ENCODE measurements around the gene UBASH3A.
A peak's percentile ranks its signal among the peaks of the same experiment; 100 is the strongest.

The UBASH3A gene

DNA sequence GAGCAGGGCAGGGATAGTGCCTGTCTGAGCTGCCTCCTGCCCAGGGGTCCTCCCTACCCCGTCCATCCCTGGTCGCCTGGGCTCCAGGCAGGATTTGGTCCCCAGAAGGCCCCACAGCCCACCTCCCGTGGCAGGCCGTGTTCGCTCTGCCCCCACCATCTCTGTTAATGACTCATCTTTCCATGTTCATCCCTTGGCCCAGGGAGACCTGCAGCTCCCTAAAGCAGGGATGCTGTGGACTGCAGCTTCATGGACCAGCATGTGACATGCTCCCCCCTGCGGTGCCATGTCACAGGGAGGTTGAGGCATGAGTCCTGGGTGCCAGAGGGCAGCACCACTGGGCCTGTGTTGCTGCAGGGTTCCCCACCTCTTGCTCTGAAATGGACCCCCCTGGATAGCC, 26.8 kb downstream of the UBASH3A start:
- DNase-seq (ENCODE audit: low read depth): no peak

DNA sequence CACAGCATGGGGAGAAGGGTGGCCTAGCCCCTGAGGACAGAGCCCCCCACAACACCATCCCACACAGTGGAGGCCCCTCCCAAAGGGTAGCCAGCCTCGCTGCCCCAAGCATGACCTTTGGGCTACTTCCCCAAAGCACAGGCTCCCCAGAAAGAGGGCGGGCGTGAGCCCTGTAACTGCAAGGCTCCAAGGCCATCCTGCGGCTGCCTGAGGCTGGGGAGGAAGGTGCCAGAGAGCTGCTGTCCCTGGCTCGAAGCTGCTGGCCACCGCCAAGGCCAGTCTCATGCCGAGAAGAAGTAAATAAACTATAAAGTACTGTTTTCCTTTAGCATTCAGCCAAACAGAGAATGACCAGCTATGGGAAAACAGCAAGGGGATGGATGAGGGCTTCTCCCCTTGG, 27.5 kb downstream of the UBASH3A start:
- DNase-seq (ENCODE audit: low read depth): no peak

DNA sequence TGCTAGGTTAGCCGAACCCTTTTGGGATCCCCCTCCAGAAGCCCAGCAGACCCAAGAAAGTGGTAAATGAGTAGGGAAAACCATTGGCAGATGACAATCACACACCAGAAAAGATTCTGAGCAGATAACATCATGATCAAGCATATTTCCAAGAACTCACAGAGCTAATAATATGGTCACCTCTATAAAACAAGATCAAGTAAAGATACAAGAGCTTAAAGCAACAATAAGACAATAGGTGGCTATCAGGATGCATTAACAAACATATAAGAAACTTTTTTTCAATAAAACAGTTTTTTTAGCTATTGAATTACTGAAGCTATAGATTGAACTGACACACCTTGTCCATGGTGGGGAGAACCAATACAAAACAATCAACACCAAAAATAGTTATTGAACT, 29.0 kb downstream of the UBASH3A start:
- DNase-seq (ENCODE audit: low read depth): no peak

DNA sequence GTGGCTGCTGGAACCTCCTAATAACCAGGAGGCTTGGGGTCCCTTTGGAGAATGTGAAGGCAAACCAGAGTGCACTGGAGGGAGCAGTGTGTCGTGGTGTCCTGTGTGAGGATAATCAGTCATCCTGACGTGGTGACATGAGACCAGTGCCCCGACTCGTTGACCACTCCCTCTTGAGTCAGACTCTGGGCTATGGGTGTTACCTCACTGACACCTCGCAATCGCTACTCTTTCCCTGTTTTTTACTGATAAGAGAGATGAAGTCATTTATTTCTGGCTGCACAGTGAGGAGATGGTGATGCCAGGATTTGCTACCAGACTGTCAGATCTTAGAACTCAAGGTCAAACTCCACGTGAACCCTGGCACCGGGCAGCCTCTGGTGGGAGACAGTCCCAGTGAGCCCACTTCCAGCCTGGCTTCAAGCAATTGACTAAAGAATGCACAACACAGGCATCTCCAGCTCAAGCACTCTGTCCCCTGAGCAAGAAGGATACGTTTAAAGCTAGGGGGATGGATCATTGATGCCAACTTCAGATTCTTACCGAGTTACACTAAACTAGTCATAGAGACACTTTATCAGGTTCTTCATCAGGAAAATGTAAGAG, 30.3 kb downstream of the UBASH3A start:
- DNase-seq (ENCODE audit: low read depth): peak; percentile 43

DNA sequence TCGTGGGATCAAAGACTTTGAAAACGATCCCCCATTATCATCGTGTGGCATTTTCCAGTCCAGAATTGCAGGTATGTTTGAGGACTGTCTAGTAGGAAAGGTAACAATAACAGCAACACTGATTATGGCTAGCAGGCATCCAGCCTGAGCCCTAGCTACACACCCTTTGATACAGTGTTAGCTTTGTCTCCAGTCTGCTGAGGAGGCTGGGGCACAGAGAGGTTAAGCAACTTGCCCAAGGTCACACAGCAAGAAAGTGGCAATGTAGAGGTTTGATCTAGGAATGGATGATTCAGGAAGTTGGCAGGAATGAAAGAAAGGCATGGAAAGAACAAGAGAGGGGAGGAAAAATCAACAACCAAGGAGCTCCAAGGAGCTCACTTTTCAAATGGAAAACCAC, 31.2 kb downstream of the UBASH3A start:
- no peak for DNase-seq (ENCODE audit: low read depth)

DNA sequence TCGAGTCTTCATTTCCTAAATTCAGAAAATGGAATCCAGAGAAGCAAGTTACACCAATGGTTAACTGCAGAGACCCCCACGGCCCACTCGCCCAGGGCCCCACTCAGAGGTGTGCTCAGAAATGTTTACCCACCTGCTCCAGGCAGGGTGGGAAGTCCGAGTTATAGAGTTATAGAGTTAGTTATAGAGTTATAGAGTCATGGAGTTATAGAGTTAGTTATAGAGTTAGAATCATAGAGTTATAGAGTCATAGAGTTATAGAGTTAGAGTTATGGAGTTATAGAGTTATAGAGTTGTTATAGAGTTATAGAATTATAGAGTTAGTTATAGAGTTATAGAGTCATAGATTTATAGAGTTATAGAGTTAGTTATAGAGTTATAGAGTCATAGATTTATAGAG, 31.7 kb downstream of the UBASH3A start:
- DNase-seq (ENCODE audit: low read depth): no peak

DNA sequence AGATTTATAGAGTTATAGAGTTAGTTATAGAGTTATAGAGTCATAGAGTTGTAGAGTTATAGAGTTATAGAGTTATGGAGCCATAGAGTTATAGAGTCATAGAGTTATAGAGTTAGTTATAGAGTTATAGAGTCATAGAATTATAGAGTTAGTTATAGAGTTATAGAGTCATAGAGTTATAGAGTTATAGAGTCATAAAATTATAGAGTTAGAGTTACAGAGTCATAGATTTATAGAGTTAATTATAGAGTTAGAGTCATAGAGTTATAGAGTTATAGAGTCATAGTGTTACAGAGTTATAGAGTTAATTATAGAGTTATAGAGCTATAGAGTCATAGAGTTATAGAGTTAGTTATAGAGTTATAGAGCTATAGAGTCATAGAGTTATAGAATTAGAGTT, 32.1 kb downstream of the UBASH3A start:
- DNase-seq (ENCODE audit: low read depth): no peak

DNA sequence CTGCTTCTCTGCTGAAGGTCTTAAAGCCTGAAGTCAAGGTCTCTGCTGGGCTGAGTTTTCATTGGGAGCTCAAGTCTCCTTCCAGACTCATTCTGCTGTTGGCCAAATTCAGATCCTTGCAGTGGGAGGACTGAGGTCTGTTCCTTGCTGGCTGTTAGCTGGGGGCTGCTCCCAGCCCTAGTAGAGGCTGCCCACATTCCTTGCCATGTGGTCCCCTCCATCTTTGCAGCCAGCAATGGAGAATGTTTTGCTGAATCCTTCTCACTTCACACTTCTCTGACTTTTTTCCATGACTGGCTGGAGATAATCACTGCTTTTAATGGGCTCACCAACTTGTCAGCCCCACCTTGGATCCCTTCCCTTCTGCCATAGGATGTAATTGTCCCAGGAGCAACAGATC, 33.2 kb downstream of the UBASH3A start:
- DNase-seq (ENCODE audit: low read depth): no peak

DNA sequence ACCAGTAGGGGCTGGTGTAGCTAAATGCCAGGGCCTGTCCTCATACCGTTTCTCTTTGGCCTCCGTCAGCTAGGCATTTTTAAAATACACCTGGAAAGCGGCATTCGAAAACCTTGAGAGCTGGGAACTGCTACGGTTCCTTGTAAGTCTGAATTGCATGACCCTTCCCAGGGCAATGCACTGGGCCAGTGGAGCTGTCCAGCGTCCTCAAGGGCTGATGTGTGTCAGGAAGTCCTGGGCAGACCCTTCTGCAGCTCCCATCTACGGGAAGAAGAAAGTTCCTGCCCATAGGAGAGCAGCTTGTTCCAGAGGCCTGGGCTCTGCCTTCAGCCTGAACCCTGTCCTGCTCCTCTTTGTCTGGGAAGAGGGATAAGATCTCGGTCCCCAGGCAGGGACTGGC, 34.1 kb downstream of the UBASH3A start:
- no peak for DNase-seq (ENCODE audit: low read depth)

DNA sequence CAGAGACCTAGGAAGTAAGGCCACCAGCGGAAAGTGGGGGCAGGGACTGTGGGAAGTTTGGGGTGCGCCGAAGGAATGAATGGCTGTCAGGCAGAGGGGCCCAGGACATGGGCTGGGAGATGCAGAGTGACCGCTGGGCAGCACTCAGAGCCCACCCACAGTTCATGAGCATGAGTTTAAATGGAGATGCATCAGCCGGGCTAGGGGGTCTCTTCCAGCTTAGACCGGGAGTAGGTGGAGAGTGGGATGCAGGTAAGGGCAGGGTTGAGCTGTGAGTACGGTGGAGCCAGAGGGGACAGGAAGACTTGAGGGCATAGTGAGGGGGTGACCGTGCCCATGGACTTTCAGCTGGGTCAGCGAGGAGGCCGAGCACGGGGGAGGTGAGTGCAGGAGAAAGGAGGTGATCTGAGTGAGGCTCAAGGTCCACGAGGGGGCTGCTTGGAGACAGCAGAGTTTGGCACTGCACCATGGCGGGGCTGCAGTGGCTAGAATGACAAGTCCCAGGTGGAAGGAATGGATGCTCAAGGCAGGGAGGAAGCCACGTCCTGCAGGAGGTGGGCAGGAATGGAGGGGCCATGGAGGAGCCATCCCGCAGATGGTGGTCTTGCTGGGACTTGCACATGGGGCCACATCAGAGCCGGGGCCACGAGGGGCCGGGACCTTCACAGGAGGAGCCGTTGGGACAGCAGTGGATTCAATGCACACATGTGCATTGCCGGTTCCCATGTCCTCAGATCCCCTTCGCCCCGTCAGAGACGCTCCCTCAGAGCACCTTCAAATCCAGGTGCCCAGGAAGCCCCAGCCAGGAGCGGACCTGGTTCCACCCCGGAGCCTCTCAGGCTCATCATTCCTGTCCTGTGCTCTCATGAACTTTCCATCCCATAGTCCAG, 34.9 kb downstream of the UBASH3A start:
- no peak for DNase-seq (ENCODE audit: low read depth)

DNA sequence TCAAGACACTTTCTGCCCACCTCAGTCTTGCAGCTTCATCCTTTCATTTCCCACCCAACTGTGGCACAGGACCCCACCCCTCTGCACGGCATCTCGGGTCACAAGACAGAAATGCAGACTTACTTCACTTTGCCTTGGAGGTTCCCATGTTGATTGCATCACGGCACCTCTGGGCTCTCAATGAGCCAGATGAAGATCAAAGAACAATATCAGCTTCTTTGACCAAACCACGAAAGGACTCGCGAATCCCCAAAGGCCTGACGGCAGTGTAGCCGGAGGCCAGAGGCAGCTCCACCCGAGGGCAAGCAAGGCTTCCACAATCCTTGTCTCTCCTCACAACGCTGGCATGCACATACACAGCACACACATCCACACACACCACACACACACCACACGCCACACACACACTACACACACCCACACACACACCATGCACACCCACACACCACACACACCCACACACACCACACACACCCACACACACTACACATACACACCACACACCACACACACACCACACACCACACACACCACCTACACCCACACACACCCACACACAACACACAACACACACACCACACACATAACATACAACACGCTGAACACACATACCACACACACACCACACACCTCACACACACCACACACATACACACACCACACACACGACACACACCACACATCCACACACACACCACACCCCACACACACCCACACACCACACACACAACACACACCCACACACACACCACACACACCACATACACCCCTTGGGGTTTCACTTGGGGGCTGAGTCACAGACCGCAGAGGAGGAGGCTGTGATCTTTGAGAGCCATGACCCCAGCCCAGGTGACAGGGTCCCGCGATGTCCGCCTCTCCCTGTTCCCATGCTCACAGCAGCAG, 35.8 kb downstream of the UBASH3A start:
- no peak for DNase-seq (ENCODE audit: low read depth)

DNA sequence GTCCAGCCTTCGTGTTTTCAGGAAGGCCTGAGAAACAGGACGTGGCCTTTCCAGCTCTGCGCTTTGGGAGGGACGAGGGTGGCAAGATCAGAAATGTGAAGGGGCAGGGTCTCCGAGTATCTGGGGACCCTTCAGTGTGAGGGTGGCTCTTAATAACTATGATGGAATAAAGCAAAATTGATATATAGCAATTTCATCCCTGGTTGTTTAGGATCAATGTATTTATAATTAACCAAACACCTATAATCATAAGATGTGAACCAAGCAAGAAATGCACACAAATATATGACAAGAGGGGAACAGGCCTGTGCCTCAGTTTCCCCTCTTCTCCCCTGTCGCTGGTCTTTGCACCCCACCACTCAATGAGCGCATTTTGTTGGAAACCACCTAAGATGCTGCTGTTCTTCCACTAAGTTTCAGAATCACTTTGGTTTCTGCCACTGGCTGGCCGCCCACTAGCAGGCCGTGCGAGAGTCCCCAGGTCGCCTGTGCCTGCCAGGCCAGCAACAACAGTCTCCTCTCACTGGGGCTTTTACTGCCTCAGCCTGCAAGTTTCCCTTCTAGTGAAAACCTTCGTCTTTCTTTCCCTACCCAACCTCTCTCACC, 36.6 kb downstream of the UBASH3A start:
- no peak for DNase-seq (ENCODE audit: low read depth)

DNA sequence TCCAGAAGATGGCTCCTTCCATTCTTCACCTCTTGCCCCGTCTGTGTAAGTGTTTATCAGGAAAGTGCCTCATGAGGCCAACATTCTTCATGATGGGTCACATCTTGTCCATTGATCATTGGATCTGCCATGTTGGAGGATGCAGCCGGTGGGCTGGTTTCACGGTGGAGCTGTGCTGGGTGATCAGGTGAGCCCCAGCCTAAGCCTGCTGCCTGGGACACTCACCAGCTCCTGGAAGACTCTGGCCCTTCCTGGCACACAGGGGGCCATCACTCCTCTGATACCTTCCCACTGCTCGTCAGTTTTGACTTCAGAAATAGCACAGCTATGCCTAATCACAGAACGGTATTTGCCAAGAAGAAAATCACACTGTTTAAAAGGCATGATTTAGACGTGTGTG, 38.3 kb downstream of the UBASH3A start:
- no peak for DNase-seq (ENCODE audit: low read depth)

DNA sequence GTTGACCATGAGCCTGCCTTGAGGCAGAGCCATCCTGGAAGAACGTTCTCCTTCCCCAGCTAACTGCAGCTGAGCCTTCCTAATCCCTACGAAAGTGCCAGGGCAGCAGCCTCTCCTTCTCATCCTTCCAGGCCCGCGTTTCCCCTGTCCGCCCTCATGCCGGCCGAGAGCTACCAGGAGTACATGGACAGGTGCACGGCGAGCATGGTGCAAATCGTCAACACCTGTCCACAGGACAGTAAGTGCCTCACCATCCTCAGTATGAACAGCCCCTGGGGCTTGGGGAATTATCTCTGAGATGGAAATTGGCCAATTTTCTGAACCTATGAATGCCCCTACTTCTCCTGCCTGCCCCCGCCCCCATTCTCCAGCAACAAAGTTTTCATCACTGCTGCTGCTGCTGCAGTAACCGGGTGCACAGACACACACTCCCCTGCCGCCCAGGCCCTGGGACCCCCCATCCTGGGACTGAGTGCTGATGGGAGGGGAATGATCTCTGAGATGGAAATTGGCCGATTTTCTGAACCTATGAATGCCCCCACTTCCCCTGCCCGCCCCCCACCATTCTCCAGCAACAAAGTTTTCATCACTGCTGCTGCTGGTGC, 39.6 kb downstream of the UBASH3A start:
- no peak for DNase-seq (ENCODE audit: low read depth)

DNA sequence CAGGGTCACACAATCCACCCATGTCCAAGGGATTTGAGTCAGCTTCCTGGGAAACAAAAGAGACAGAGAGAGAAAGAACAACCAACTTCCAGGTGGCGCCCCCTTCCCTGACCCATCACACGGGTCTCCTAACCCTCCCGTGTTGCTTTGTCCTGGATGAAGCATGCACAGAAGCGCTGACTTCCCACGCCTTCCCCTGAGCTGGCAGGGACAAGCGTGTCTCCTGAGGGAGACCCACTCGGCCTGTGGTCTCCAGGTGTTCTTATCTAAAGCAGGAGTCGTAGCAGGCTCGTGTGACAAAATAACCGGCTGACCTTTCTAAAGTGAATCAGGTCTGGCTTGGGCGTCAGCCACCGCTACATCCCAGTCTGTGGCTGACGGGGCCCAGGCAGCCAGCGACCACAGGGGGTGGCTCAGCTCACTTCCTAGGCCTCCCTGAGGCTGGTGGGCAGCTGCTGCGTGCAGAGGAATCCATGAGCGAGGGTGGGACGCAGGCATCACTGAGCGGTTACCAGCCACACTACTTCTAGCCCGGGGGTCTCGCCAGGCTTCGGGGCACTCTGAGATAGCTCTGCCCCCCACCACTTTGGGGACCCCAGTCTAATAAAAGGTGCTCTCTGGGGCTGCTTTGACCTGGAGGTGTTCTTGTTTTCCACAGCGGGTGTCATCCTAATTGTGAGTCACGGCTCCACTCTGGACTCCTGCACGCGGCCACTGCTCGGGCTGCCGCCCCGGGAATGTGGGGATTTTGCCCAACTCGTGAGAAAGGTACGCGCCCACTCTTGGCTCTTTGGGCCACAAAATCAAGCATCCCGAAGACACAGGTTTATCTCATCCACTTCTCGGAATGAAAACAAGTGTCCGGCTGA, 40.4 kb downstream of the UBASH3A start:
- no peak for DNase-seq (ENCODE audit: low read depth)

DNA sequence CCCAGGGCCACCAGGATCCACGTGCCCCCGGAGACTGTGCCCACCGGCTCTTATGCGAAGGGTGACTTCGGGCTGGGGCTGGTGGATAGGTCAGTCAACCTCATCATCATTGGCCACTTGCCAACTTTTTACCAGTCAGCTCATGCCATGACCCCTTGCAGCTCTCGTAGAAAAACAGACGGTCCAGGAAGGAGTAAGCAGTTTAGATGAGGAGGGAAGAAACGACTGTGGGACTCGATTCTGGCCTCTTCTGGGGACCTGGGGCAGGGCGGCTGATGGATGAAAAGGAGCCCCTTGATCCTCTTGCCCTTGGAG, 41.0 kb downstream of the UBASH3A start:
- no peak for DNase-seq (ENCODE audit: low read depth)

DNA sequence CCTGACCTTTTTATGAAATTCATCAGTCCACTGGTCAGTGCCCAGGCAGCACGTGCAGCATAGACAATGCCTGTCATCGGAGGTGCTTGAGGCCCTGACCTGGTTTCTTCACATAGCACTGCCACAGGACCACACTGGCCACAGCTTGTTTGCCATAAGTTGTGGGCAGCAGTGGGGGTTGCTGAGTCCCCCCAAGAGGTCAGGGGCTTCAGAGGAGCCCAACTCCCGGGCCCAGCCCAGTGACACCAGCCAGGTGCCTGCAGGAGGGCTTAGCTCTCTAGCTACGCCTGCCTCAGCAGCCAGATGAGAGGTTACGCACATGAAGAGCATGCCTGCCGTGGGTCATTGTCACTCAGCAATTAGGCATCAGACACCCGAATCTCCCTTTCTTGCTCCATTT, 41.6 kb downstream of the UBASH3A start:
- no peak for DNase-seq (ENCODE audit: low read depth)

DNA sequence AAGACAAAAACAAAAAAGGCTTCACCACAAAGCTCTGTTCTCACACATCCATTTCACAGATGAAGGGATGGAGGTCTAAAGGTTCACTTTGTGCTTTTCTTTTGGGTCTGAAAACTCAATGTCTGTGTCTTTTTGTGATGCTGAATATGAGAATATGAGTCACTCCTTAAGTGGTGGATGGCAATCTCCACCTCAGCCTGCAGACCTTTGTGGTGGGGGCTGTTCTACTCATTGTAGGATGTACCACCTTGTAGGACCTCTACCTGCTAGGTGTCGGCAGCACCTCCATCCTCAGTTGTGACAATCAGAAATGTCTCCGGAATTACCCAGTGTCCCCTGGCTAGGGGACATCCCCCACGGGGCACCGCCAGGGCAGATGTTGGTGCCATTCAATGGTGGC, 42.8 kb downstream of the UBASH3A start:
- DNase-seq (ENCODE audit: low read depth): no peak

DNA sequence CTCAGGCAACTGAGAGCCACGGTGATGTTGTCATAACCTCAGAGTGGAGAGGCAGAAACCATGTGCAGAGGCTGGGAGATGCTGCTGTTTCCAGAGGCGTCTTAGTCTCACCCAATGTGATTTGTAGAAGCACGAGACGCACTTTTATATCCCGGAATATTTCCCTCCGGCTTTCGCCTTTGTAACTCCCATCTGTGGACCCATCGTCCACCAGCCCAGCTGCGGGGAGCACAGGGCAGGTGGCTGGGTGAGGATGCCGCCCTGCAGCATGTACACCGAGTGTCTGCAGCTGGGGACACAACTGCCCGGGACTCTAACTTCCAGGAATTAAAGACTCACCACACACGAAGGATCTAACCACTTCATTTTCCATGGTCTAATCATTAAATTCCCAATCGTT, 43.5 kb downstream of the UBASH3A start:
- DNase-seq (ENCODE audit: low read depth): no peak

DNA sequence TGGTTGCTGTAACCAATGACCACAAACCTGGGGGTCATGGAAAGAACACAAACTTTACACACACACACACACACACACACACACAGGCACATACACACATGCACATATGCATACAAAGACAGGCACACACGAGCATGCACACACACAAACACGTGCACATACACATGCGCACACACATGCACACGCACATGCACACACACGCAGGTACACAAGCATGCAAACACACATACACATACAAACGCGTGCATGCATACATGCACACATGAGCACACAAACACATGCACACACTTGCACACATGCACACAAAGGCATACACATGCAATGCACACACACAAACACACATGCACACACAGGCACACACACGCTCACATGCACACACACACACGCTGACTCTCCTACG, 44.0 kb downstream of the UBASH3A start:
- DNase-seq (ENCODE audit: low read depth): no peak

DNA sequence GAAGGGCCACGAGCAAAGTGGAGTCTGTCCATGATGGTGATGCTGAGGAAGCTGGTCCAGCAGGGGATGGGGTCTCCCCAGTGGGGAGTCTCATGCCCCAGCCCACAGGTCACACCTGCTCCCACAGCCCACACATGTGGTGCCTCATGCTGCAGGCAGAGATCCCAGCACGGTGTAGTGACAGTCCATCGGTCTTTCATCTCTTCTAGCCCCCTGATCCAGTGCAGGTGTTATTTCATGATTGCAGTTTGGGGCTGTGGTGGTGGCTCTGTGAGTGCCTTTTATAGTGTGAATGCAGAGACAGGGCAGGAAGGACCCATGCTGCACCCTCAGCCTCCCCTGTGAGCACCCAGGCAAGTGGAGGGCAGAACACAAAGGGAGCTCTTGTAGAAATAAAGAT, 45.0 kb downstream of the UBASH3A start:
- DNase-seq (ENCODE audit: low read depth): no peak

Data from CMK (cell line).